H9 (cell line): ENCODE measurements around the gene TEAD1. TPM values are rescaled to one million over a fixed set of nuclear protein-coding genes. Genes with fewer than 3 reads are reported as not detected.

Experiments used
- DNase-seq: peaks from one replicate; pipeline ENCODE4 v3.0.0-alpha.2; 2017
- H2AFZ ChIP-seq: one replicate; pipeline ENCODE4 v1.6.1; 2013; ENCODE audit warnings: mild to moderate bottlenecking, low read length, control low read depth, moderate library complexity
- H2AK5ac ChIP-seq: 2 replicates; pipeline ENCODE4 v1.6.1; 2013; ENCODE audit warnings: low read length, control low read depth, mixed read lengths; ENCODE audit not compliant: insufficient read length
- H2BK120ac ChIP-seq: one replicate; pipeline ENCODE4 v1.6.1; 2013; ENCODE audit warnings: low read depth, mild to moderate bottlenecking, low read length, control low read depth, inconsistent platforms; ENCODE audit not compliant: poor library complexity, severe bottlenecking
- H2BK12ac ChIP-seq: 2 replicates; pipeline ENCODE4 v1.6.1; 2013; ENCODE audit warnings: low read length, control low read depth, mixed read lengths, low read depth; ENCODE audit not compliant: insufficient read length
- H2BK15ac ChIP-seq: 2 replicates; pipeline ENCODE4 v1.6.1; 2013; ENCODE audit warnings: low read depth, low read length, control low read depth
- H2BK20ac ChIP-seq: one replicate; pipeline ENCODE4 v1.6.1; 2013; ENCODE audit warnings: low read depth, mild to moderate bottlenecking, low read length, control low read depth, inconsistent platforms; ENCODE audit not compliant: poor library complexity, severe bottlenecking
- H2BK5ac ChIP-seq: 2 replicates; pipeline ENCODE4 v1.6.1; 2013; ENCODE audit warnings: low read length, control low read depth, mixed read lengths; ENCODE audit not compliant: insufficient read length
- H3K14ac ChIP-seq: 2 replicates; pipeline ENCODE4 v1.6.1; 2013; ENCODE audit warnings: low read length, control low read depth; ENCODE audit not compliant: insufficient read depth
- H3K18ac ChIP-seq: 2 replicates; pipeline ENCODE4 v1.6.1; 2013; ENCODE audit warnings: low read depth, mild to moderate bottlenecking, mixed read lengths, low read length, control low read depth; ENCODE audit not compliant: insufficient read length
- H3K23ac ChIP-seq: 2 replicates; pipeline ENCODE4 v1.6.1; 2013; ENCODE audit warnings: low read length, control low read depth, mixed read lengths, low read depth; ENCODE audit not compliant: insufficient read length
- H3K23me2 ChIP-seq: 2 replicates; pipeline ENCODE4 v1.6.1; 2013; ENCODE audit warnings: low read depth, mild to moderate bottlenecking, mixed read lengths, low read length, control low read depth; ENCODE audit not compliant: insufficient read length, poor library complexity, severe bottlenecking
- H3K27ac ChIP-seq: 2 replicates; pipeline ENCODE4 v1.5.1; 2013; ENCODE audit warnings: low read length, control low read depth, mixed read lengths, low read depth; ENCODE audit not compliant: insufficient read length
- H3K27me3 ChIP-seq: 2 replicates; pipeline ENCODE4 v1.6.1; 2013; ENCODE audit warnings: low read length, control low read depth, inconsistent platforms; ENCODE audit not compliant: insufficient read depth
- H3K4ac ChIP-seq: 2 replicates; pipeline ENCODE4 v1.6.1; 2013; ENCODE audit warnings: low read depth, mild to moderate bottlenecking, control low read depth, inconsistent platforms, low read length, moderate library complexity
- H3K4me1 ChIP-seq: 2 replicates; pipeline ENCODE4 v1.6.1; 2013; ENCODE audit warnings: low read length, control low read depth, inconsistent platforms; ENCODE audit not compliant: insufficient read depth
- H3K4me2 ChIP-seq: 2 replicates; pipeline ENCODE4 v1.6.1; 2013; ENCODE audit warnings: low read length, control low read depth, mixed read lengths; ENCODE audit not compliant: insufficient read length, insufficient read depth
- H3K56ac ChIP-seq: 2 replicates; pipeline ENCODE4 v1.6.1; 2013; ENCODE audit warnings: low read depth, mild to moderate bottlenecking, mixed read lengths, low read length, control low read depth; ENCODE audit not compliant: insufficient read length
- H3K79me1 ChIP-seq: 2 replicates; pipeline ENCODE4 v1.6.1; 2013; ENCODE audit warnings: low read depth, mild to moderate bottlenecking, moderate library complexity, low read length, control low read depth, inconsistent platforms; ENCODE audit not compliant: insufficient read depth, poor library complexity, severe bottlenecking
- H3K79me2 ChIP-seq: 2 replicates; pipeline ENCODE4 v1.6.1; 2013; ENCODE audit warnings: low read length, control low read depth, inconsistent platforms; ENCODE audit not compliant: insufficient read depth
- H3K9ac ChIP-seq: 2 replicates; pipeline ENCODE4 v1.6.1; 2013; ENCODE audit warnings: low read length, control low read depth, mixed read lengths; ENCODE audit not compliant: insufficient read length; ENCODE audit errors: extremely low read depth
- H3K9me3 ChIP-seq: one replicate; pipeline ENCODE4 v1.6.1; 2013; ENCODE audit warnings: low read depth, low read length, inconsistent platforms; ENCODE audit not compliant: control insufficient read depth
- H3T11ph ChIP-seq: one replicate; pipeline ENCODE4 v1.6.1; 2013; ENCODE audit warnings: mild to moderate bottlenecking, low read length, control low read depth, inconsistent platforms
- H4K20me1 ChIP-seq: one replicate; pipeline ENCODE4 v1.6.1; 2013; ENCODE audit not compliant: control insufficient read depth, insufficient read length, insufficient read depth
- H4K5ac ChIP-seq: 2 replicates; pipeline ENCODE4 v1.6.1; 2013; ENCODE audit warnings: low read depth, mild to moderate bottlenecking, mixed read lengths, low read length, control low read depth; ENCODE audit not compliant: insufficient read length
- H4K8ac ChIP-seq: replicated peaks from 2 replicates; pipeline ENCODE4 v1.6.1; 2013; ENCODE audit warnings: low read length, control low read depth, mixed read lengths, low read depth; ENCODE audit not compliant: insufficient read length
- H4K91ac ChIP-seq: 2 replicates; pipeline ENCODE4 v1.6.1; 2013; ENCODE audit warnings: low read depth, mild to moderate bottlenecking, moderate library complexity, mixed read lengths, low read length, control low read depth; ENCODE audit not compliant: insufficient read length
- H3K27ac Mint-ChIP-seq, 3 experiments: 2 replicates in 2 of 3; 3 replicates in 1 of 3; pipeline ENCODE4 v1.8.0; 2020 to 2021; ENCODE audit warnings: mixed read lengths in 3 of 3, mild to moderate bottlenecking in 1 of 3, moderate library complexity in 1 of 3
- H3K27me3 Mint-ChIP-seq: 2 replicates; pipeline ENCODE4 v1.8.0; 2021; ENCODE audit warnings: low read depth, mild to moderate bottlenecking, moderate library complexity, mixed read lengths
- H3K36me3 Mint-ChIP-seq, 3 experiments: 2 replicates in 2 of 3; 3 replicates in 1 of 3; pipeline ENCODE4 v1.8.0; 2020 to 2021; ENCODE audit warnings: low read depth in 3 of 3, mixed read lengths in 3 of 3; ENCODE audit not compliant: insufficient read depth in 1 of 3
- H3K4me1 Mint-ChIP-seq, 2 experiments: 2 replicates each; pipeline ENCODE4 v1.8.0; 2020; ENCODE audit warnings: mixed read lengths in 2 of 2
- H3K4me3 Mint-ChIP-seq, 2 experiments: 2 replicates in 1 of 2; 3 replicates in 1 of 2; pipeline ENCODE4 v1.8.0; 2020 to 2021; ENCODE audit warnings: mild to moderate bottlenecking in 2 of 2, mixed read lengths in 2 of 2, moderate library complexity in 1 of 2
- H3K9me3 Mint-ChIP-seq, 2 experiments: 2 replicates in 1 of 2; 3 replicates in 1 of 2; pipeline ENCODE4 v1.8.0; 2020; ENCODE audit warnings: mild to moderate bottlenecking in 2 of 2, mixed read lengths in 2 of 2, moderate library complexity in 1 of 2
- WGBS: extraction: QIAGEN DNeasy Blood & Tissue Kit; methylation state at CpG from one replicate; pipeline ENCODE4 v1.1.7; 2013; ENCODE audit warnings: missing lambda C conversion rate, low lambda C conversion rate, mixed read lengths; ENCODE audit not compliant: insufficient read length; ENCODE audit errors: extremely low coverage; 5-methylcytosine and 5-hydroxymethylcytosine counted together
- total RNA-seq: library from RNA; stranded (reverse); gene quantifications from 2 replicates; pipeline ENCODE4 v1.2.1, GENCODE V29; 2021
- TF ChIP-seq, protein P1 (sequence below): fragments of 200-600 bp; sonication (generic); conservative IDR thresholded peaks from 3 replicates; pipeline ENCODE4 v1.8.0; 2021; ENCODE audit warnings: antibody characterized with exemption, mild to moderate bottlenecking

TEAD1 gene
- total RNA-seq, 1 experiment from 2014 or later: 75.1 TPM

DNA sequence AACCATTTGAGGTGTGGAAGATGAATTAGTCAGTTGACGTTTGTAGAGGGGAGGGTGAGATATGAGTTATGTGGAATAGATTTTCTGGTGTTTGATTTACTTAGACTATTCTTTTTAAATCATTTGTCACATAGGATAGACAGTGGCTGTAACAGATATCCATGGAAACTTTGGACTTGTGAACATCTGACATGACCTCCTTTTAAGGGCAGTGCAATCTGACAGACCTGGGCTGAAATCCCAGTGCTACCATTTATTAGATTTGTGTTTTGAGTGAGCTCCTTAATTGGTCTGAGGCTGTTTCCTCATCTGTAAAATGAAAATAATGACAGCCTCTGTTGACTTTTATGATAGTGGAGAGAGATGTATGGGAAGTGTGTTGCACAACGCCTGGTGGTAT lies 159.9 kb downstream of the TEAD1 start:
- no peak overlapping the region for H3K9ac ChIP-seq
- no peak overlapping the region for H2BK120ac ChIP-seq
- no peak overlapping the region for H3K4me3 Mint-ChIP-seq
- H3K36me3 Mint-ChIP-seq: peaks cover 0 to 8% (median 7%) of the 10 kb centered on the region in 3 experiments; a peak in 3 of 7 replicates
- no peak overlapping the region for H2BK15ac ChIP-seq
- peaks cover 29 to 42% of the 10 kb centered on the region in 2 experiments for H3K4me1 Mint-ChIP-seq
- WGBS: 100% methylated on average over 1 of the region's 2 CpGs
- no peak overlapping the region for H4K5ac ChIP-seq
- no peak overlapping the region for H3K4me2 ChIP-seq
- H3K9me3 Mint-ChIP-seq: no peaks in the 10 kb centered on the region
- no peak overlapping the region for H4K91ac ChIP-seq
- no peak overlapping the region for H3T11ph ChIP-seq
- no peak overlapping the region for H3K56ac ChIP-seq
- no peaks in the 10 kb centered on the region for H3K27me3 ChIP-seq
- no peaks in the 10 kb centered on the region for H3K23me2 ChIP-seq
- H3K27ac ChIP-seq: no peak overlapping the region
- H3K27ac Mint-ChIP-seq: no peak overlapping the region; a peak in 1 of 7 replicates
- TF ChIP-seq, protein P1, sequence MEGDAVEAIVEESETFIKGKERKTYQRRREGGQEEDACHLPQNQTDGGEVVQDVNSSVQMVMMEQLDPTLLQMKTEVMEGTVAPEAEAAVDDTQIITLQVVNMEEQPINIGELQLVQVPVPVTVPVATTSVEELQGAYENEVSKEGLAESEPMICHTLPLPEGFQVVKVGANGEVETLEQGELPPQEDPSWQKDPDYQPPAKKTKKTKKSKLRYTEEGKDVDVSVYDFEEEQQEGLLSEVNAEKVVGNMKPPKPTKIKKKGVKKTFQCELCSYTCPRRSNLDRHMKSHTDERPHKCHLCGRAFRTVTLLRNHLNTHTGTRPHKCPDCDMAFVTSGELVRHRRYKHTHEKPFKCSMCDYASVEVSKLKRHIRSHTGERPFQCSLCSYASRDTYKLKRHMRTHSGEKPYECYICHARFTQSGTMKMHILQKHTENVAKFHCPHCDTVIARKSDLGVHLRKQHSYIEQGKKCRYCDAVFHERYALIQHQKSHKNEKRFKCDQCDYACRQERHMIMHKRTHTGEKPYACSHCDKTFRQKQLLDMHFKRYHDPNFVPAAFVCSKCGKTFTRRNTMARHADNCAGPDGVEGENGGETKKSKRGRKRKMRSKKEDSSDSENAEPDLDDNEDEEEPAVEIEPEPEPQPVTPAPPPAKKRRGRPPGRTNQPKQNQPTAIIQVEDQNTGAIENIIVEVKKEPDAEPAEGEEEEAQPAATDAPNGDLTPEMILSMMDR: no peak
- H3K4ac ChIP-seq: no peak overlapping the region
- H3K23ac ChIP-seq: no peak overlapping the region
- H3K27me3 Mint-ChIP-seq: no peaks in the 10 kb centered on the region; the same call in 1 of the 2 replicates
- H2BK20ac ChIP-seq: no peak overlapping the region
- no peaks in the 10 kb centered on the region for H3K79me1 ChIP-seq
- no peaks in the 10 kb centered on the region for H3K9me3 ChIP-seq
- no peak overlapping the region for H2AFZ ChIP-seq
- no peak overlapping the region for H2AK5ac ChIP-seq
- peaks cover 3% of the 10 kb centered on the region; the same call in 1 of the 2 replicates for H3K79me2 ChIP-seq
- DNase-seq: no peak
- no peak overlapping the region for H4K8ac ChIP-seq
- no peak overlapping the region for H2BK5ac ChIP-seq
- H3K4me1 ChIP-seq: peaks cover 6% of the 10 kb centered on the region; the same call in 1 of the 2 replicates
- no peaks in the 10 kb centered on the region for H4K20me1 ChIP-seq
- H2BK12ac ChIP-seq: no peak overlapping the region
- no peak overlapping the region for H3K14ac ChIP-seq
- H3K18ac ChIP-seq: no peak overlapping the region
